D721Med (cell line): ENCODE measurements around the gene GSTA5.
"Not testable (repeated sequence)": the region's sequence is repeated elsewhere in the genome, so short reads cannot be mapped to it uniquely, and the experiment has no call there.

Experiments used
- DNase-seq: peaks from one replicate; pipeline ENCODE4 v3.0.0; 2011; ENCODE audit warnings: low spot score; ENCODE audit not compliant: insufficient read length
- FAIRE-seq: peaks from 2 replicates; lab custom pipeline; 2011; peaks lifted over from hg19 to GRCh38; lab: Jason Lieb, UNC
- TF ChIP-seq, protein P1 (sequence below): IDR thresholded peaks from 2 replicates; pipeline ENCODE4 v1.5.1; 2012; ENCODE audit warnings: mild to moderate bottlenecking, control low read depth; ENCODE audit not compliant: insufficient read depth; ENCODE audit errors: missing control alignments

GSTA5 gene

DNA sequence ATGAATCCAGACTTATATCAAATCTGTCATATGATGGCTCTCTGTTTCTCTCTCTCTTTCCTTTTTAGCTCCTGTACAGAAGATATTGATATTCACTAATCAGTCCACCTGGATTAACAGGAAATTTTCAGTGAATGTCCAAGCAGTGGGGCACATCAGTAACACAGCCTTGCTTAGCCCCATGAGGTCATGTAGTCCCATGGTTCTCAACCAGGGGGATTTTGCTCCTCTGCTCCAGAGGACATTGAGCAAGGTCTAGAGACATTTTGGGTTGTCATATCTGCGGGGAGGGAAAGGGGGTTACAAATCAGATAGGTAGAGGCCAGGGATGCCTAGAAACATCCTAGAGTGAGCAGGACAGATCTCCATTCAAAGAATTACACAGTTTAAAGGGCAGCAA lies 37.8 kb downstream of the GSTA5 start:
- TF ChIP-seq, protein P1, sequence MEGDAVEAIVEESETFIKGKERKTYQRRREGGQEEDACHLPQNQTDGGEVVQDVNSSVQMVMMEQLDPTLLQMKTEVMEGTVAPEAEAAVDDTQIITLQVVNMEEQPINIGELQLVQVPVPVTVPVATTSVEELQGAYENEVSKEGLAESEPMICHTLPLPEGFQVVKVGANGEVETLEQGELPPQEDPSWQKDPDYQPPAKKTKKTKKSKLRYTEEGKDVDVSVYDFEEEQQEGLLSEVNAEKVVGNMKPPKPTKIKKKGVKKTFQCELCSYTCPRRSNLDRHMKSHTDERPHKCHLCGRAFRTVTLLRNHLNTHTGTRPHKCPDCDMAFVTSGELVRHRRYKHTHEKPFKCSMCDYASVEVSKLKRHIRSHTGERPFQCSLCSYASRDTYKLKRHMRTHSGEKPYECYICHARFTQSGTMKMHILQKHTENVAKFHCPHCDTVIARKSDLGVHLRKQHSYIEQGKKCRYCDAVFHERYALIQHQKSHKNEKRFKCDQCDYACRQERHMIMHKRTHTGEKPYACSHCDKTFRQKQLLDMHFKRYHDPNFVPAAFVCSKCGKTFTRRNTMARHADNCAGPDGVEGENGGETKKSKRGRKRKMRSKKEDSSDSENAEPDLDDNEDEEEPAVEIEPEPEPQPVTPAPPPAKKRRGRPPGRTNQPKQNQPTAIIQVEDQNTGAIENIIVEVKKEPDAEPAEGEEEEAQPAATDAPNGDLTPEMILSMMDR = no peak
- DNase-seq (no peak), FAIRE-seq (no peak)

DNA sequence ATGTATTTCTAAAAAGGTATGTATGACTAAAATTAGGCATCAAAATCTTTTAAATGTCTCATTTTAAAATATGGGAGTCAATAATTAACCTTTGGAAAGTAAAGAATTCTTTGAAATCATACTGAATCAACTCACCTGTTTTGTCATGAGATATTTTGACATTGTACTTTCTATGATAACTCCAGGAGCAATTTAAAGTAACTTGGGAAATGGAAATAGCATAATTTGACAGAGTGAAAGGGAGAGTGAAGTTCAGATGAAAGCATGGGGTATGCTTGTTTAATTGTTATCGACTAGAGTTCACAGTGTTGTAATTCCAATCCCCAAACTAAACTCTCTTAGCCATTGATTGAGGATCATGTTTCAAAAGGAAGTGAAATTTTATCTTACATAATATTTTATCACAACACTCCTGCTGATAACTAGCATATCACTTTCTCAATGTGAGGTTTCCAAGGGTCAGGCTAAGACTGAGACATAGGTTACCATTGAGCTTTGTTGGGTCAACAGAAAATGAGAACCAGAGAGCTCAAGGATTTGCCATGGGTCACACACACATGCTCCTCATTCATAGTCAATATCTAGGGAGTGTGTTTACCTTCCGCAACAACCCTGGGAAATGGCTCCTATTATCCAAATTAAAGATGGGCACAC lies 39.3 kb downstream of the GSTA5 start:
- FAIRE-seq (no peak), DNase-seq (no peak)
- TF ChIP-seq, protein P1 = no peak

DNA sequence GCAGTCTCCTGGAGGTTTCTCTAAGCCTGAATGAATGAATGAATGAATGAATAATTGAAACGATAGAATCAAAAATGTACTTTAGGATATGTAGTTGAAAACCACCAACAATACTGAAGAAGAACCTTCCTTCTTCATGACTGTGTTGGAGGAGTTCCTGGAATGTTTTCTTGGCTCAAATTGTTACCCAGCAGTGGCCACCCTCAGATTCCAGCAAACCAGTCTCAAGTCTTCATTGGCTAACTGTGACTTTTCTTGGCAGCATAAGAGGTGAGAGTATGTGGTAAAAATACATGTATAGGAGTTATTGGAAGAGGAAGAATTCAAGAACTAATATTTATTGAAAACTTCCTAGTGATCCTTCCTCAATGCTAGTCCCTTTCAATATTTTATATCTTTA lies 41.3 kb downstream of the GSTA5 start:
- DNase-seq, FAIRE-seq: not testable (repeated sequence)

DNA sequence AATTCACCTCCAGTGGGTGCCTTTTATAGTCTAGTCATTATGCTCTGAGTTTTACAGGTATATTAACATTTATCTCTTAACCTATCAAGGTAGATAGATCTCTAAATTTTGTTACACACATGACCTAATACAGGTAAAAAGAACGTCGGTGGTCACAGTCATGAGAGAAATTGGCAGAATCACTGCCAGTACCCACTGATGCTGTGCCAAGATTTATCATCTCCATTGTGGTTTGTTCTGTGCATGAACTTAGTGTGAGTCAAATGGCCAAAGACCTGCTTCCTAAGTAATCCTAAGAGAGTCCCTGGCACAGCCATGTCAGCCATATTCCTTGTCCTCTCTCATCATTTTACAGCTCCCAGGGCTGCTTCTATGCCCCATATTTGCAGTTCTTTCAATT lies 46.2 kb downstream of the GSTA5 start:
- FAIRE-seq, DNase-seq: not testable (repeated sequence)

DNA sequence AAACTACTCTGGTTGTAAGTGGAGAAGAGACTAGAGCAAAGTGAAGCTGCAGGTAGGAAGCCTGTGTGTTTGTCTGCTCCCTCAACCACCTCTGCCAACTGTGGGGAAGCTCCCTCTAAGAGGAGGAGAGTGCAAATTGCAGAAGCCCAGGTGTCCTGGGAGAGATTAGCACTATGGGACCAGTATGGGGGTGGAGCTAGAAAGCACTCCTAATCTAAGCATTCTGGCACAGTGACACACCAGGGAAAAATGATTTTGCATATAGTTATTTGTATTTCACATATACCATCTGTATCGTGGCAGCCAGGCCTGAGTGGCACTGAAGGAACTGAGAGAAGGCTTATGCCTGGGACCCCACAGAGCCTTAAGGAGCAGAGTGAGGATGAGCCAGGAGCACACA lies 49.8 kb downstream of the GSTA5 start:
- DNase-seq (no peak), FAIRE-seq (no peak)
- TF ChIP-seq, protein P1 = no peak

DNA sequence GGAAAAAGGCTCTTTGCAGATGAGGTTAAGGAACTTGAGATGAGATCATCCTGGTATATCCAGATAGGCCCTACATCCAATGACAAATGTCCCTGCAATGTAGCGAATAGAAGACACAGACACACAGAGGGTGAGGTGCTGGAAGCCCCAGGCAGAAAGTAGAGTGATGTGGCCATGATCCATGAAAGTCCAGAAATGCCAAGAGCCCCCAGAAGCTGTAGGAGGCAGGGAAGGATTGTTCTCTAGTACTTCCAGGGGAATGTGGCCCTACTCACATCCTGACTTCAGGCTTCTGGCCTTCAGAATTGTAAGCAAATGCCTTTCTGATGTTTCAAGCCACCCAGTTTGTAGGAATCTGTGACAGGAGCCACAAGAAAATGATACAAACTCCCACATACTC lies 51.0 kb downstream of the GSTA5 start:
- not testable (repeated sequence) for DNase-seq, FAIRE-seq

DNA sequence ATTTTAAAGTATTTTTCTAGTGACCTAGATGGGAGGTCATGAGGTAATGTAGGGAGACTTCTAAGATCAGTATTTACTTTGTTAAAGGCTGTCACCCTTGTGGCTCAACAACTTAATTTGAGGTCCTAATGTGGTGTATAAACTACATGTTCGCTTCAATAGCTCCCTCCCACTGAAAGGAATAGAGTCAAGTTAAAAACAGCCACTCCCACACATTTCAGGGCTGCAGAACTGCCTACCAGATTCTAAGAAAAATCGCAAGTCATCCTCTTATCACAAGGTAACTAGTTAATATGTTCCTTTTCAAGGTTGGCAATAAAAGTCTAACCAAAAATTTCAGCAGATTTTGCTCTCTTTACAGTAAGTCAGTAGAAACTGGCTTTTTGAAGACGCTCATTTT lies 52.1 kb downstream of the GSTA5 start:
- TF ChIP-seq, protein P1 = no peak
- no peak for FAIRE-seq
- DNase-seq = no peak

DNA sequence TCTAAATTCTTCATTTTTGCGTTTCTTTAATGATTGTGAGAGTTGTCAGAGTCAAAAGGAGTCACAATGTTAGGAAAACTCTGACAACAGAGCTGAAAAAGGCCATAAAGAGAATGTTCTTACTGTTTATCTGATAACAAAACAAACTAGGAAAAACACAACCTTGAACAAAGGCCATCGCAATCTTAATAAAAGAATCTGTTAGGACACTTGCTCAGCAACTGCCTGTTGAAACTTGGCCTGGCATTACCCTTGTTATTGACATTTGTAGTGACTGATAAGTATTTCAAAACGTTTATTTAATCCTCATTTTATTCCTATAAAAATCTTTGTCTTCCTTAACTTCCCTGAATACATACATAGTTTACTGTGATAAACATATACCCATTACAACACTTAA lies 52.7 kb downstream of the GSTA5 start:
- FAIRE-seq (no peak), DNase-seq (no peak)
- TF ChIP-seq, protein P1 = no peak
